Stimulated activated naive CD4-positive, alpha-beta T cell treated with Interleukin-2 at 50 U/mL for 16 hours (primary cell): ENCODE measurements around the gene OLFM4.

Source experiments
- DNase-seq: peaks from one replicate; lab custom pipeline; 2025; lab: John Stamatoyannopoulos, UW

Gene OLFM4

DNA sequence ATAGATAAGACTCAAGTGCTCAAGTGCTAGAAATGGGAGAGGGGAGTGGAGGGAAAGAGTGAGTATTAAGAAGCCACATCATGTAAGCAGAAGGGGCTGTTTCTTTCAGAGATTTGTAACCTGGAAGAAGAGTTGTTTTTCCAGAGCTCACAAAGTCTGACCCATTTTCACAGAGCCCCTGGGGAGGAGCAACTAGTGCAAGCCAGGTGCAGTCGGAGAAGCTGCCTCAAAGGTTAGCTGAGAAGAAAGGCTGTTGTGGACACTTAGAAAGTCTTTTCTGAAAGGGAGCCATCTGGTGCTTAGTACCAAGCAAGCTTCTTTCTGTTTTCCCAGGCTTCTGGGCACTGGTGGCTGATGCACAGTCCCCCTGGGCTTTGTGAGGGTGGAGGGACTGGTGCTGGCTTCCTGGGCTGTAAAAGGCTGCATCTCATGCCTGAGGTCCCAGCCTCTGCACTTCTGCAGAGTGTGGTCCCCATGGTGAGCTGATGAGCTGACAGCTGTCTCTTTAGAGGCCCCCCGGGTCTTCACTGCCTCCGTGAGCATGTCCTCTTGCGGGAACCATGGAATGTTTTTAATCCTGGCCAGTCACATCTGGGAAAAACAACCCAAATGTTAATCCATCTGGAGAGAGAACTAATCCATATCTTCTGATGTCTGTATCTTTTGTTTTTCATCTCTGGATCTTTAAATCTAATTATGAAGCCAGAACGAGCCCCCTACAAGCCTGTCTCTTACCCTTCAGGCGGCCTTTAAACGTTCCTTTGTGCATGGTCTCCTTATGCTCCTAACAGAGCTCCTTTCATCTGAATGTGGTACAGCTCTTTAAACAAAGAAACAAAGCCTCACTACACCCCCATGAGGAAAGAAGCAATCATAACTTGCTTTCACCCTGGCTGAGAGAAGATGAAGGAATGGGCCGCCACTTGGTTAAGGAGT is 40.2 kb downstream of the OLFM4 start:
- DNase-seq = no peak

DNA sequence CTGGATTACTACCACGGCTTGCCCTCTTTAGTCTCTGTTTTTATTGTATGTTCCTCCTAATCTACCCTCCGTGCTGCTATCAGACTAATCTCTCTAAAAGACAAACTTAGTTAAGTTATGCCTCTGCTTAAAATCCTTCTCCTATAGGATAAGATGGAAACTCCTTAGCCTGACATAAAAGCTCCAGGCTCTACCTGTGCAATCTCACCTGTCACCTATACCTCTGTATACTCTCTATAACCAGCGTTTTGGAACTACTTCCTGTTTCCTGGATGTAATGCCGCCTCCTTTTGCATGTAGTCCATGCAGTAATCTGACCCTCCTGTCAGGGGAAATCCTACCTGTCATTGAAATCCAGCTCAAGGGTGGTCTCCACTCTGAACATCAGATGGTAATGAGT is 41.2 kb downstream of the OLFM4 start:
- no peak for DNase-seq

DNA sequence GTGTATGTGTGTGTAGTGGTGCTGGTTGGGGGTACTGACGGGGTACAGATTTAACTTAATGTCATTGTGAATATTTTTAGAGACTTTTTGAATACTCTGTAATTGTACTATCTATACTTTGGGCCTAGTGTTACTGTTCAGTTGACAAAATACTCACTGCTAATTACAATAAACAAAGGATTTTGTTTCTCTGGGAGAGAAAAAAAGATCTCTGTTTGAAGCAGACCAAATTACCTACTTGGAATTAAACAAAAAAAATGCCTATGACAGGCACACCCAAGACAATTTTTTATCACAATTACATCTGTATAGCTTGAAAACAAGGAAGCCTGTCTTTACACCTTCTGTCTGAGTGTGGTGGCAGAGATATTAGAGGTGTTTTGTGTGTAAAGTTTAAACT is 45.1 kb downstream of the OLFM4 start:
- DNase-seq = no peak

DNA sequence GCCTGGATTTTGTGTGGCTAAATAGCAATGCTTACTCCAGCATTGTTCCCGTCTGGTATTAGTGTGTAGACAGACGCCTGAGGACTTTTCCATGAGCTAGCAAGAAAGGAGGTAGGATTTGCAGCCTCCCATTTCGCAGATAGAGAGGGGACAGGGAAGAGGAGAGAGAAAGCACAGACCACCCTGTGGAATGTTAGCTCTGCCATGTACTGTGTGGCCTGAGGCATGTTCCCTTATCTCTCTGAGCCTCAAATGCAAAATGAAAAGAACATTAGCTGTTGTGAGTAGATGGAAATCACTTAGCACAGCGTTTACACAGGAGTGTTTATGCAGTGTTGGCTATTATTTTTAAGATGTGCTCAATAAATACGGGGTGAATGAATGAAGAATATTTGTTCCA is 45.5 kb downstream of the OLFM4 start:
- no peak for DNase-seq

DNA sequence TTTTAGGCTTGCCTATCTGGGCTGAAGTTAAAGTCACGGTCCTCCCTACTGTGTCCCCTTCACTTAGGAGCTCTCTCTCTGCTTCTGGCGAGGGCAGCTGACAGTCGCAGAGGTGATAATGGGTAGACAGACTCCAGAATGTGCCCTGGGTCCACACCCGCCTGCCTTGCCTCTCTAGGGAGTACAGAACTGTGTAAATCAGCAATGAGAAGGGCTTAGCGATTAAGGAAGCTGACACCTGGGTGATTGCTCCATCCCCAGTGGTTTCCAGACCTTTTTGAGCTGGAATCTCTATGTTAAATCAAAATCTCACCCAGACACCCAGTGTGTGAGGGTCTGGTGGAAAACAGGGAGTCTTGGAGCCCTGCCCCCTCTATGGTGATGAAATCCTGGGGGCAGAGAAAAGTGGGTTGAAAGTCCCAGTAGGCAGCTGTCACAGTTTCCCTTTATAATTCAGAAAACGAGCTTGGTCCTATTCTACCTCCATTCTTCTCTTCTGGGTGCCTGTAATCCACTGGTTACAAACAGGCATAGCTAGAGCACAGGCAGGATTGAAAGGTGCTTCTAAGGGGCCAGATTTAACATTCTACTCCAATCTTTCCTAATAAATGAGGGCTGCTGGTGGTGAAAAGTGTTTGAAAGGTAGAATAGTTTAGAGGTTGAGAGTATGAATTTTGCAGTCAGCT is 46.9 kb downstream of the OLFM4 start:
- DNase-seq = no peak

DNA sequence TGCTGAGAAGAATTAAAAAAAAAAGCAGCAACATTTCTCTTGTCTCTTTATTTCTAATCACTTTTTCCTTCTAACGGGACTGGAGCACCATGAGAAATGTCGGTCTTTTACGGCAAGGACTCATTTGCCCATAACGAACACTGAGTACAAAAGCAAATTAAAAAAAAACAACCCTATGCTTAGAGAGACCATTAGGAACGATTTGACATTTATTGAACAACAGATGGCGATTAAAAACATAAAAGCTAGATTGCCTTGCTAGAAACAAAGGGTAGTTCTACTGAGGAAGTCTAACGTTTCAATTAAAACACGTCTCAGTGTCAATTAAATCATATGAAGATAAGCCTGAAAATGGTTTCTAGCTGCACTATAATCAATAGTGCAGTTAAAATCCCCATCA is 51.1 kb downstream of the OLFM4 start:
- DNase-seq = no peak

DNA sequence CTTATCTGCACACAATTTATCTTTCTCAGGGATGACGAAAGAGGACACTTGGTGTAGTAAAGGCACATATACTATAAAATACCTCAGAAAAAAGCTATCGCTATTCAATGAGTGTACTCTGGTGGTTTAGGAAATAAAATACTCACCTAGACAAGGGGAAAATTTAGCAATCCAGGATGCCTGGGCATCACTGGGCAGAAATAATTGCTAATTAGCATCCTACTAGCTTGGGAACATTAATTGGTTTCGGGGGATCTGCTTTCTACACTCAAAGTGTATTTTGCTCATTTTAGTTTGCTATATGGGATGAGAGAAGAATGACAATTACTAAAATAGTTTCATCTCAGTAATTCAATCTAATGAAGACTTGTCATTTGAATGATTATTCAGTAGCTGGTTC is 60.3 kb downstream of the OLFM4 start:
- DNase-seq = no peak

DNA sequence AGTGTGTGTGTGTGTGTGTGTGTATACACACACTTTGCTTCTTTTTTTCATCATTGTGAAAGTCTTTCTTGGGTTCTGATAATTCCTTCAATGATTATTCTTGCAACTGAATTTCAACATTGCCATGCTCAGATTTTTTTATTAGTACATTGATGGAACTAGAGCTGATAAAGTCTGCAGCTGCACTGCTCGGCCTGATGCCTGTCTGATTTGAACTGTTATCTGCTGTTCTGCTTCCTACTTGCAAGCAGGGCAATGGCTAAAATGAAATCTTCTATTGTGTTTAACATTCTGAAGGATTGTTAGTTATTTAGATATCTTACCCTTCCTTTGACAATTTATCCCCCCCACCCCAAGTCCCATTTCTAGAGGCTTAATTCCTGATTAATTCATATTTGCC is 61.3 kb downstream of the OLFM4 start:
- no peak for DNase-seq

DNA sequence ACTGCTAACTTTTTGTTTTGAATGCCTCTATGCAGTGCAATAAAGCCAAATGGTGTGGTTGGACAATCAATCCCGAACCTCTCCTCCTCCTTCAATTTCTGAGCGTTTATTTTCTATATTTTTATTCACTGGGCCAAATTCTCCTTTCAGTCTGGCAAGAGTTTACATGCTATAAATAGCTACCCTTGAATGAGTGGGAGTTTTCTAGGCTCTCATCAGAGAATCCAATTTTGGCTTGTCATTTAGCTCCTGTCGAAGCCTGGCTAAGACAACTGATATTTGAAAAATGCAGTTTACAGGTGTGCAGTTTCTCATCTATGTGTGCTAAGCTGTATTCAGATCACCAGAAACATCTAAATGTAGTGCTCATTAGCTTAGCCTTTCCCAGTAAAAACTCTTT is 61.8 kb downstream of the OLFM4 start:
- DNase-seq = no peak

DNA sequence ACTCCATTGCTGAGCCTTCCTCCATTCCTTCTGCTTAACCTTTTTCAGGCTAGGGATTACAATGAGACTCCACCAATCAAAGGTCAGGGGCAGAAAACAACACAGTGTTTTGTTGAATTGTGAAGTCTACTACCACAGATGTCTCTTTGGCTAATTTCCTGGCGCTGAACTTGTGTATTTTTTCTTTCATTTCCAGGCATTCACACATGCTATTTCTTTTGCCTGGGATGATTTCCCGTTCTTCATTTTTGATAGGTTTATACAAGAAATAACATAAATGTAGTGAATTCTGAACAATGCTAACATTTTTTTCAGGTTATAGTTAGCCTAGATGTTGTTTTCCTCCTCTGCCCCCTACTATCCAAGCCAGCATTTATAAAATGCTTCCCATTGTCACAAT is 64.3 kb downstream of the OLFM4 start:
- DNase-seq = no peak

DNA sequence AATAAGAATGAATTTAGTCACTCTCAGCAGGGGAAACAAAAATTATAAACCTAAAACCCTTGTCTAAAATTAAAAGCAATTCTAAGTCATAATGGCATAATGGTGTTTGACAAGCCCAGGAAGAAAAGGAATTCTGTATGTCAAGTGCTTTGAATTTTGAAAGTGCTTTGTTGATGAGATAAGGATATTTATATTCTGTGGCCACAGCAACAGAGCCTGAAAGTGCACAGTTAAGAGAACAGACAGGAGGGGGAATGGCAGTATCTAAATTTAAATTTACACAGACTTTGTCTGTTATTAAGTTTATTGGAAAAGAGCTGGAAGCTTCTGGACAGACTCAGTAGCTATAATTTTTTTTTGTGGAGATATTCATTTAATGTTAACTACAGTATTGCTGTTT is 69.8 kb downstream of the OLFM4 start:
- DNase-seq = no peak

DNA sequence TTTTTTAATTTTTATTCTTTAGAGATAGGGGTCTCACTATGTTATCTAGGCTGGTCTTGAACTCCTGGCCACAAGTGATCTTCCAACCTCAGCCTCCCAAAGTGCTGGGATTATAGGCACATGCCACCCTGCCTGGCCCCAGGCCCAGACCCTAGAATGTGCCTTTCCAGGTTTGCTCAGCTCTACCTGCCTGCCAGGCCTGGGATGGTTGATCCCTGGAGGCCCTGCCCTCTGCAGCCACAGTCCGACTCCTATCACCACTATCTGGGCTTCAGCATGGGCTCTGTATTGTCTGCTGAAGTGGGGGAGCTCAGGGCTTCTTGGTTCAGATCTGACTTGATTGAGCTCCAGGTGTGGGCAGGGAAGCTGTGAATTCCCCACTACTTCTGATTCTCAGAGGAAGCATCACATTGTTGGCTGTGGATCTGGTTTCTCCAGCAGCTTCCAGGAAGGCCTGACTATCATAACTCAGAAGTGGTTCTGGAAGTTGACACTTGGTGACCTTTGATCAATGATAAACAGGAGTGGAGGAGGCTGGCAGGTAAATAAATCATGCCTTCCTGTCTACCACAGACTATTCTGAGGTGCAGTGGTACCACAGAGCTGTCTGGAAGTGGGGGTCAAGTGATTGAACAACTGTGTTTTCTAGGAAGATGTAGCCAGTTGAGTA is 71.9 kb downstream of the OLFM4 start:
- DNase-seq = no peak
